Neural progenitor cell (in vitro differentiated cells): ENCODE measurements around the gene PRSS21.

Experiments used
- CTCF ChIP-seq: fragments of 200-600 bp; sonication (generic); IDR thresholded peaks from 2 replicates; pipeline ENCODE4 v1.5.1; 2017; ENCODE audit warnings: antibody characterized with exemption, mild to moderate bottlenecking
- EZH2 ChIP-seq: fragments of 200-600 bp; sonication (generic); IDR thresholded peaks from 2 replicates; pipeline ENCODE4 v1.6.1; 2017; ENCODE audit warnings: antibody characterized with exemption, mild to moderate bottlenecking, moderate library complexity

GRCh38 chr16:2855536-2855935 lies 38.5 kb downstream of the PRSS21 start:
- TF ChIP-seq CTCF (no peak), EZH2 (no peak)
